Spleen (tissue), 11 donors: ENCODE results near the gene IFNL1. TPM values are rescaled to one million over a fixed set of nuclear protein-coding genes. Genes with fewer than 3 reads are reported as not detected.

Experiments
- DNase-seq: peaks from one replicate; pipeline ENCODE4 v3.0.0-alpha.2; 2020
- H3K27ac ChIP-seq, 8 donors: fragments of 200-600 bp; sonication (generic) in 7 of 8; 1 replicate in 4 of 8; 2 replicates in 4 of 8; pipeline versions ENCODE4 v1.5.0 to v1.8.0; 2016 to 2021; ENCODE audit warnings: inconsistent platforms in 4 of 8, mild to moderate bottlenecking in 4 of 8, moderate library complexity in 1 of 8
- H3K27me3 ChIP-seq, 7 donors: fragments of 200-600 bp; sonication (generic) in 6 of 7; replicated peaks in 1 of 7; 1 replicate in 4 of 7; 2 replicates in 3 of 7; pipeline versions ENCODE4 v1.5.0 to v1.8.0; 2016 to 2021; ENCODE audit warnings: inconsistent platforms in 3 of 7, mild to moderate bottlenecking in 1 of 7
- H3K36me3 ChIP-seq, 6 donors: fragments of 200-600 bp; sonication (generic) in 5 of 6; 1 replicate in 4 of 6; 2 replicates in 2 of 6; pipeline versions ENCODE4 v1.5.0 to v1.8.0; 2016 to 2021; ENCODE audit warnings: inconsistent platforms in 2 of 6
- H3K4me1 ChIP-seq, 6 donors: fragments of 200-600 bp; sonication (generic) in 5 of 6; 1 replicate in 3 of 6; 2 replicates in 3 of 6; pipeline versions ENCODE4 v1.5.0 to v1.8.0; 2016 to 2021; ENCODE audit warnings: inconsistent platforms in 3 of 6
- H3K4me3 ChIP-seq, 8 donors: fragments of 200-600 bp; sonication (generic) in 7 of 8; 1 replicate in 4 of 8; 2 replicates in 4 of 8; pipeline versions ENCODE4 v1.5.0 to v1.8.0; 2016 to 2021; ENCODE audit warnings: inconsistent platforms in 4 of 8, mild to moderate bottlenecking in 4 of 8, moderate library complexity in 2 of 8
- H3K9me3 ChIP-seq, 8 donors: fragments of 200-600 bp; sonication (generic) in 7 of 8; 1 replicate in 4 of 8; 2 replicates in 4 of 8; pipeline versions ENCODE4 v1.5.0 to v1.8.0; 2016 to 2021; ENCODE audit warnings: inconsistent platforms in 4 of 8
- POLR2A ChIP-seq, 3 donors: fragments of 450-650 bp; IDR thresholded peaks; one replicate each; pipeline ENCODE4 v1.5.1; 2017; ENCODE audit warnings: antibody characterized with exemption in 3 of 3, mild to moderate bottlenecking in 1 of 3
- POLR2AphosphoS5 ChIP-seq, 3 donors: sonication (generic); formaldehyde crosslinking; IDR thresholded peaks; one replicate each; pipeline ENCODE4 v1.5.1; 2017; ENCODE audit warnings: antibody characterized with exemption in 3 of 3
- WGBS, 5 donors: extraction: QIAGEN DNeasy Blood & Tissue Kit in 3 of 5; methylation state at CpG; one replicate each; pipeline versions ENCODE4 v1.1.5 to v1.1.7; 2013 to 2018; 5-methylcytosine and 5-hydroxymethylcytosine counted together
- intact Hi-C: fragments of 100-400 bp; cut with DNase I; formaldehyde crosslinking; loops from one replicate; pipeline ENCODE4 v1.15.0; 2023; ENCODE audit warnings: low total_unique reads
- polyA plus RNA-seq, 3 donors: library from polyadenylated mRNA; stranded (reverse); fragments of 200-250 nt; gene quantifications; one replicate each; pipeline ENCODE4 v1.2.1, GENCODE V29; 2013
- total RNA-seq, 7 donors: library from RNA; depleted of rRNA in 3 of 7; stranded (reverse); fragments of >200 nt in 3 of 7; fragmentation: NEBNext Ultra II Directional in 4 of 7; extraction: Animal tissue kit (Norgen Biotek cat#: 25700) in 4 of 7; gene quantifications; one replicate each; pipeline versions ENCODE4 v1.1.0 to v1.2.1, GENCODE V29; 2016 to 2021
- TF ChIP-seq, protein P1 (sequence below), 11 experiments: fragments of 200-600 bp in 7 of 11; fragments of 450-650 bp in 4 of 11; sonication (generic) in 4 of 11; IDR thresholded peaks in 8 of 11; conservative IDR thresholded peaks in 3 of 11; 1 replicate in 7 of 11; 2 replicates in 4 of 11; pipeline versions ENCODE4 v1.4.0 to v1.8.0; 2016 to 2021; ENCODE audit warnings: antibody characterized with exemption in 11 of 11, inconsistent platforms in 4 of 11, mild to moderate bottlenecking in 1 of 11
- donor health status: healthy with polysubstance abuse.
- donor health status: DM: no; HTN: no; CAD: no; lungs with moderate emphysema.
- donor health status: DM: no; HTN: no; CAD: no.
- donor health status: Bipolar disorder and iron deficiency.
- donor health status: healthy.
- donor health status: DM: no; HTN: no; CAD: no.
- donor health status: DM: yes; HTN: yes; CAD: no.

IFNL1 gene
- total and polyA plus RNA-seq, 10 donors: not detected

DNA sequence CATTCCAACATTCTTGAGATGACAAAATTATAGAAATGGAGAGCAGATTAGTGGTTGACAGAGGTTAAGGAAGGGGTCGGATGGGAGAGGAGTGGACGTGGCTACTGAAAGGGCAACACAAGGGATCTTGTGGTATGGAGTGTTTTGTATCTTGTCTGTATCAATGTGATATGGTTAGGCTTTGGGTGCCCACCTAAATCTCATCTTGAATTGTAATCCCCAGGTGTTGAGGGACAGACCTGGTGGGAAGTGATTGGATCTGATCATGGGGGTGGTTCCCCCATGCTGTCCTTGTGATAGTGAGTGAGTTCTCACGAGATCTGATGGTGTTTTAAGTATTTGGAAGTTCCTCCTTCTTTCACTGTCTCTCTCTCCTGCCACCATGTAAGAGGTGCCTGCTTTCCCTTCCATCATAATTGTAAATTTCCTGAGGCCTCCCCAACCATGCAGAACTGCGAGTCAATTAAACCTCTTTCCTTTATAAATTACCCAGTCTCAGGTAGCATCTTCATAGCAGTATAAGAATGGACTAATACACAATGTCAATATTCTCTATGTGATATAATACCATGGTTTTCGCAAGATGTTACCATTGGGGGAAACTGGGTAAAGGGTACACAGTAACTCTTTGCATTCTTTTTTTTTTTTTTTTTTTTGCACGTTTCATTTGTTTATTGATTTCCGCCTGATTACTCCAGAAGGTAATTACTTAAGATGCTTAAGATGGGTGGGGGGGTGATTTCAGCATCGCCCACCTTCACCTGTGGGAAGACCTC lies 42.6 kb upstream of the IFNL1 start:
- no peak for DNase-seq
- 74 to 87% (median 84%) methylated on average over 8 of the region's 8 CpGs for WGBS, 5 donors
- H3K27me3 ChIP-seq: peaks cover 0 to 46% (median 5%) of the 10 kb centered on the region in 7 donors
- intact Hi-C loops: no loop called here
- H3K9me3 ChIP-seq: no peaks in the 10 kb centered on the region
- no peaks in the 10 kb centered on the region for H3K36me3 ChIP-seq
- no peak for TF ChIP-seq POLR2A (IDR thresholded peaks at IDR 0.05)
- TF ChIP-seq POLR2AphosphoS5 (IDR thresholded peaks at IDR 0.05): no peak
- TF ChIP-seq, protein P1, sequence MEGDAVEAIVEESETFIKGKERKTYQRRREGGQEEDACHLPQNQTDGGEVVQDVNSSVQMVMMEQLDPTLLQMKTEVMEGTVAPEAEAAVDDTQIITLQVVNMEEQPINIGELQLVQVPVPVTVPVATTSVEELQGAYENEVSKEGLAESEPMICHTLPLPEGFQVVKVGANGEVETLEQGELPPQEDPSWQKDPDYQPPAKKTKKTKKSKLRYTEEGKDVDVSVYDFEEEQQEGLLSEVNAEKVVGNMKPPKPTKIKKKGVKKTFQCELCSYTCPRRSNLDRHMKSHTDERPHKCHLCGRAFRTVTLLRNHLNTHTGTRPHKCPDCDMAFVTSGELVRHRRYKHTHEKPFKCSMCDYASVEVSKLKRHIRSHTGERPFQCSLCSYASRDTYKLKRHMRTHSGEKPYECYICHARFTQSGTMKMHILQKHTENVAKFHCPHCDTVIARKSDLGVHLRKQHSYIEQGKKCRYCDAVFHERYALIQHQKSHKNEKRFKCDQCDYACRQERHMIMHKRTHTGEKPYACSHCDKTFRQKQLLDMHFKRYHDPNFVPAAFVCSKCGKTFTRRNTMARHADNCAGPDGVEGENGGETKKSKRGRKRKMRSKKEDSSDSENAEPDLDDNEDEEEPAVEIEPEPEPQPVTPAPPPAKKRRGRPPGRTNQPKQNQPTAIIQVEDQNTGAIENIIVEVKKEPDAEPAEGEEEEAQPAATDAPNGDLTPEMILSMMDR (IDR thresholded peaks at IDR 0.05 in 8 of 11, conservative IDR thresholded peaks at IDR 0.05 in 3 of 11): no peak
- H3K4me1 ChIP-seq: no peaks in the 10 kb centered on the region
- no peak overlapping the region for H3K27ac ChIP-seq
- H3K4me3 ChIP-seq: no peak overlapping the region

DNA sequence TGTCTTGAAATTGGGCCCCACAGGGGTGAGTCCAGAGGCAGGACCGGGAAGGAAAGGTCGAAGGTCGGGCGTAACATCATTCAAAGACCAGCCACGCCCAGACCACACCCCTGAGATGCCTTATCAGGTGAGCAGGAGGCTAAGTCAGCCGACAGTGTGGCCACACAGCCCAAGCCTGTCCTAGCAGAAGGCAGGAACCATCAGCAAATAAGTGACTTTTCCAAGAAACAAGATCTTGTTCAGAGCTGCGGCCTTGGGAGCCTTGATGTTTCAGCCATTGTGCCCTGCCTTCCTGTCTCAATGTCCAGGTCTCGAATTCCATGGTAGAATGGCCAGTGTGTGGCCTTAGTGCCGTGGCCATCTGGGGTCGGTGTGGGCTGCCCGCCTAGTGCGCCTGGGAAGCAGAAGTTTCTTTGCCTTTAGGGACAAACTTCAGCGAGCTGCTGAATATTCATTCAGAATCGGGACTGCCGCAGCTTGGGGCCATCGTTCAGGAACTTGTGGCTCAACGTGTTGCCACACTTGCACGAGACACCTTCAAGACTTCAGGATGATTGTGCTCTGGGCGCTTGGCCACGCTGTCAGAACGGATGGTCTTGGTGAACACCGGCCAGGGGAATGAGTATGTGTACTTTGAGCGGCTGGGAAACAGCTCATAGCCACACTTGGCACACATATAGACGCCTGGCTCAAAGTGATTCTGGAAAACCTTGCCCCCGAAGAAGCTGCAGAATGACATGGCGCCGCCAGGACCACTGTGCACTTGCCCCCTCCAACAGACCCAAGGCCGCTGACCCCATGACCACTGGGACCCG lies 41.5 kb upstream of the IFNL1 start:
- Histone ChIP-seq H3K4me3 (no peak overlapping the region), H3K9me3 (no peaks in the 10 kb centered on the region), H3K27ac (no peak overlapping the region), H3K36me3 (no peaks in the 10 kb centered on the region), H3K4me1 (no peaks in the 10 kb centered on the region), H3K27me3 (peaks cover 0 to 34% (median 0%) of the 10 kb centered on the region in 7 donors)
- no peak for DNase-seq
- 75 to 89% (median 84%) methylated on average over 28 to 29 of the region's 29 CpGs for WGBS, 5 donors
- TF ChIP-seq POLR2AphosphoS5 (IDR thresholded peaks at IDR 0.05) (no peak), POLR2A (IDR thresholded peaks at IDR 0.05) (no peak)
- TF ChIP-seq, protein P1 (IDR thresholded peaks at IDR 0.05 in 8 of 11, conservative IDR thresholded peaks at IDR 0.05 in 3 of 11): no peak
- intact Hi-C loops: no loop called here

DNA sequence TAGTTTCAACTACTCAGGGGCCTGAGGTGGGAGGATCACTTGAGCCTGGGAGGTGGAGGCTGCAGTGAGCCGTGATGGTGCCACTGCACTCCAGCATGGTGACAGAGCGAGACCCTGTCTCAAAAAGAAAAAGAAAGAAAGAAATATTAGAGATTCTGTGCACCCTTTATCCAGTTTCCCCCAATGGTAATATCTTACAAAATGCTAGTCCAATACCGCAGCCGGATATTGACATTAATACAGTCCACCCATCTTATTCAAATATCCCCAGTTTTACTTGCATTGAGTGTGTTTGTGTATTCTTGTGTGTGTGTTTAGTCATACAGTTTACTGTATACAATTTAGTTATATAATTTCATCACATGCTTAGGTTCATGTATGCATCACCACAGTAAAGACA lies 39.0 kb upstream of the IFNL1 start:
- Histone ChIP-seq H3K27ac (no peak overlapping the region), H3K27me3 (peaks cover 0 to 44% (median 6%) of the 10 kb centered on the region in 7 donors), H3K9me3 (no peaks in the 10 kb centered on the region), H3K4me1 (no peaks in the 10 kb centered on the region), H3K4me3 (no peak overlapping the region), H3K36me3 (no peaks in the 10 kb centered on the region)
- intact Hi-C loops: no loop called here
- TF ChIP-seq POLR2AphosphoS5 (IDR thresholded peaks at IDR 0.05): no peak
- TF ChIP-seq, protein P1 (IDR thresholded peaks at IDR 0.05 in 8 of 11, conservative IDR thresholded peaks at IDR 0.05 in 3 of 11): no peak
- no peak for TF ChIP-seq POLR2A (IDR thresholded peaks at IDR 0.05)
- WGBS, 5 donors: 94 to 97% (median 95%) methylated on average over 4 of the region's 4 CpGs
- peak; percentile 6 for DNase-seq

DNA sequence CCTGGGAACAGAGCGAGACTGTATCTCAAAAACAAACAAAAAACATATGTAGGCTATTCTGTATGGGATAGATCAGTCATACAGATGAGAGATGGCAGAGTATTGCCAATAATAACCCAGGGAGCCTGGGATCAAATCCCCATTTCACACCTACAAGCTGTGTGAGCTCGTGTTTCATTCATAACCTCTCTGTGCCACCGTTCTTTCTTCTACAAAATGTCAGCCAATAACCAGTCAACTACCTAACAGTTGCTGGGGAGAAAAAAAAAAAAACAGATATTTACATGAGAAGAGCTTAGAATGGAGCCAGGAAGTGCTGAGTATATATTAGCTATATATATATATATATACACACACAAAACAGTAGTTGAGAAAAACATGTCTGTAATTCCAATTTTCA lies 34.5 kb upstream of the IFNL1 start:
- 53 to 88% (median 82%) methylated on average over 3 of the region's 3 CpGs for WGBS, 5 donors

More for the DNA sequence above, 34.5 kb upstream of the IFNL1 start:
- no peak for TF ChIP-seq POLR2A (IDR thresholded peaks at IDR 0.05)
- TF ChIP-seq, protein P1 (IDR thresholded peaks at IDR 0.05 in 8 of 11, conservative IDR thresholded peaks at IDR 0.05 in 3 of 11): no peak
- no peak for TF ChIP-seq POLR2AphosphoS5 (IDR thresholded peaks at IDR 0.05)
- no peaks in the 10 kb centered on the region for H3K9me3 ChIP-seq
- no peak overlapping the region for H3K4me3 ChIP-seq
- no peak for DNase-seq
- H3K4me1 ChIP-seq: peaks cover 0 to 21% (median 15%) of the 10 kb centered on the region in 6 donors
- H3K27ac ChIP-seq: no peak overlapping the region
- H3K36me3 ChIP-seq: no peaks in the 10 kb centered on the region
- H3K27me3 ChIP-seq: peaks cover 4 to 66% (median 40%) of the 10 kb centered on the region in 7 donors
- intact Hi-C loops: no loop called here
